Mesothelial cell of epicardium (in vitro differentiated cells): ENCODE data around the gene CCDC3. TPM values are rescaled to one million over a fixed set of nuclear protein-coding genes. Genes with fewer than 3 reads are reported as not detected.

ENCODE experiments used
- DNase-seq, 2 experiments: peaks; one replicate each; pipeline ENCODE4 v3.0.0; 2021; ENCODE audit warnings: low spot score in 2 of 2; ENCODE audit not compliant: unreplicated experiment in 2 of 2
- H3K27ac Mint-ChIP-seq: 2 replicates; pipeline ENCODE4 v1.8.0; 2021; ENCODE audit warnings: mixed read lengths
- H3K27me3 Mint-ChIP-seq: 2 replicates; pipeline ENCODE4 v1.8.0; 2021; ENCODE audit warnings: low read depth, mixed read lengths
- H3K36me3 Mint-ChIP-seq: 2 replicates; pipeline ENCODE4 v1.8.0; 2021; ENCODE audit warnings: mixed read lengths
- H3K4me1 Mint-ChIP-seq: 2 replicates; pipeline ENCODE4 v1.8.0; 2021; ENCODE audit warnings: mixed read lengths
- H3K4me3 Mint-ChIP-seq: 2 replicates; pipeline ENCODE4 v1.8.0; 2021; ENCODE audit warnings: mild to moderate bottlenecking, moderate library complexity, mixed read lengths
- H3K9me3 Mint-ChIP-seq: 2 replicates; pipeline ENCODE4 v1.8.0; 2021; ENCODE audit warnings: mixed read lengths
- CTCF ChIP-seq: fragments of 200-600 bp; sonication (generic); IDR thresholded peaks from one replicate; pipeline ENCODE4 v1.5.0; 2021; ENCODE audit warnings: antibody characterized with exemption; ENCODE audit not compliant: unreplicated experiment
- total RNA-seq: library from RNA; stranded (reverse); gene quantifications from 3 replicates; pipeline ENCODE4 v1.2.1, GENCODE V29; 2021

CCDC3 gene
- 5.2 to 5.7 TPM (median 5.4 TPM) in 3 replicates for total RNA-seq

GRCh38 chr10:13001041-13001886, at the start of gene CCDC3:
Gene CCDC3 (minus strand): TSS chr10:13001713. CDS start chr10:13001570, 143 bp downstream.
- H3K27ac Mint-ChIP-seq, result no peak within 1 kb of the TSS
- TF ChIP-seq CTCF, result no peak

GRCh38 chr10:13051126-13051694, 49.7 kb upstream of the CCDC3 start:
- DNase-seq, result no peak
- Mint-ChIP-seq H3K9me3 (no peaks in the 10 kb centered on the region), H3K27ac (no peak overlapping the region), H3K36me3 (no peaks in the 10 kb centered on the region), H3K27me3 (peaks cover 9% of the 10 kb centered on the region), H3K4me1 (no peaks in the 10 kb centered on the region), H3K4me3 (no peak overlapping the region)
- no peak for TF ChIP-seq CTCF

More at GRCh38 chr10:13001041-13001886, at the start of gene CCDC3:
- Mint-ChIP-seq H3K4me1 (peaks cover 12% of the 10 kb centered on the region), H3K9me3 (no peaks in the 10 kb centered on the region), H3K4me3 (peak within 1 kb of the TSS; percentile 74), H3K27me3 (peaks cover 72% of the 10 kb centered on the region), H3K36me3 (peaks cover 2% of the 10 kb centered on the region)
- DNase-seq, result peak; percentile 27 to 53

- H3K27ac Mint-ChIP-seq, result no peak overlapping the region
- no peaks in the 10 kb centered on the region for H3K36me3 Mint-ChIP-seq
- no peak overlapping the region for H3K4me3 Mint-ChIP-seq
- no peaks in the 10 kb centered on the region for H3K4me1 Mint-ChIP-seq
- no peaks in the 10 kb centered on the region for H3K9me3 Mint-ChIP-seq
- peaks cover 9% of the 10 kb centered on the region for H3K27me3 Mint-ChIP-seq
- no peak for TF ChIP-seq CTCF
- DNase-seq, result no peak
Observed at GRCh38 chr10:13049774-13050420, 48.4 kb upstream of the CCDC3 start.

GRCh38 chr10:13048762-13049161, 47.2 kb upstream of the CCDC3 start:
- peaks cover 9% of the 10 kb centered on the region for H3K27me3 Mint-ChIP-seq
- TF ChIP-seq CTCF, result no peak
- no peaks in the 10 kb centered on the region for H3K4me1 Mint-ChIP-seq
- H3K4me3 Mint-ChIP-seq, result no peak overlapping the region
- no peak overlapping the region for H3K27ac Mint-ChIP-seq
- DNase-seq, result no peak
- H3K36me3 Mint-ChIP-seq, result no peaks in the 10 kb centered on the region
- H3K9me3 Mint-ChIP-seq, result peaks cover 4% of the 10 kb centered on the region

GRCh38 chr10:13047529-13048206, 46.2 kb upstream of the CCDC3 start:
- H3K4me3 Mint-ChIP-seq, result no peak overlapping the region
- peaks cover 9% of the 10 kb centered on the region for H3K27me3 Mint-ChIP-seq
- DNase-seq, result no peak
- no peaks in the 10 kb centered on the region for H3K36me3 Mint-ChIP-seq
- no peak for TF ChIP-seq CTCF
- no peak overlapping the region for H3K27ac Mint-ChIP-seq
- H3K4me1 Mint-ChIP-seq, result no peaks in the 10 kb centered on the region
- H3K9me3 Mint-ChIP-seq, result peaks cover 7% of the 10 kb centered on the region
